HAP-1 (cell line): ENCODE measurements around the gene PANX3.
"Not testable (repeated sequence)": the region's sequence is repeated elsewhere in the genome, so short reads cannot be mapped to it uniquely, and the experiment has no call there.

Source experiments
- DNase-seq, 2 experiments: peaks; one replicate each; pipeline ENCODE4 v3.0.0-alpha.2; 2016 to 2020; ENCODE audit warnings: low spot score in 2 of 2
- H3K27me3 ChIP-seq: fragments of 250-450 bp; sonication (Bioruptor Pico); 2 replicates; pipeline ENCODE4 v1.5.1; 2020; ENCODE audit warnings: low read depth, mild to moderate bottlenecking, moderate library complexity
- H3K36me3 ChIP-seq: fragments of 250-450 bp; sonication (Bioruptor Pico); replicated peaks from 2 replicates; pipeline ENCODE4 v1.5.1; 2020; ENCODE audit warnings: mild to moderate bottlenecking
- H3K4me1 ChIP-seq: fragments of 250-450 bp; sonication (Bioruptor Pico); 2 replicates; pipeline ENCODE4 v1.5.1; 2020; ENCODE audit warnings: mild to moderate bottlenecking
- H3K4me3 ChIP-seq: fragments of 250-450 bp; sonication (Bioruptor Pico); 2 replicates; pipeline ENCODE4 v1.5.1; 2020; ENCODE audit warnings: mild to moderate bottlenecking, moderate library complexity
- H3K9me3 ChIP-seq: fragments of 250-450 bp; sonication (Bioruptor Pico); 2 replicates; pipeline ENCODE4 v1.5.1; 2020; ENCODE audit warnings: mild to moderate bottlenecking, moderate library complexity
- in situ Hi-C: fragments of 300-500 bp; cut with MboI; formaldehyde crosslinking; loops from 3 replicates; pipeline ENCODE4 v1.14.3; 2020; ENCODE audit warnings: low sequenced_read_pairs, inconsistent platforms, mixed read lengths

PANX3 gene

DNA sequence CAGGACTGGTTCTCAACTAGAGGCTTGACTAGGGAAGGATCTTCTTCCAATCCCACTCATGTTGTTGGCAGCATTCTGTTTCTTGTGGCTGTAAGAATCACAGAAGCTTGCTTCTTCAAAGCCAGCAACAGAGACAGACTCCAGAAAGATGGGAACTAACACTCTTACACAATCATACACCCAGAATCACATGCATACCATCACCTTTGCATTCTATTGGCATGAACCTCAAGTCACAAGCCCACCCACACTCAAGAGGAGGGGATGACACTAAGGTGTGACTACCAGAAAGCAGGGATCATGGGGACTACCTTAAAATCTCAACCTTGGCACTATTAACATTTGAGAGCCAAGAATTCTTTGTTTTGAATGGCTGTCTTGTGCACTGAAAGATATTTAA, 13.6 kb upstream of the PANX3 start:
- no peaks in the 10 kb centered on the region for H3K36me3 ChIP-seq
- in situ Hi-C loops: loop anchor here (25.0 kb wide), 2 partner anchors 185 to 510 kb away; partner anchors contain the start of gene OR8B4
- peaks cover 3% of the 10 kb centered on the region for H3K27me3 ChIP-seq
- H3K4me1 ChIP-seq: no peaks in the 10 kb centered on the region
- DNase-seq: no peak
- no peak overlapping the region for H3K4me3 ChIP-seq
- H3K9me3 ChIP-seq: no peaks in the 10 kb centered on the region

GRCh38 chr11:124600621-124601320, 10.5 kb upstream of the PANX3 start:
- Histone ChIP-seq H3K4me1 (no peaks in the 10 kb centered on the region), H3K36me3 (no peaks in the 10 kb centered on the region), H3K27me3 (no peaks in the 10 kb centered on the region; the same call in 1 of the 2 replicates), H3K4me3 (no peak overlapping the region), H3K9me3 (no peaks in the 10 kb centered on the region)
- in situ Hi-C loops: no loop called here
- no peak for DNase-seq

DNA sequence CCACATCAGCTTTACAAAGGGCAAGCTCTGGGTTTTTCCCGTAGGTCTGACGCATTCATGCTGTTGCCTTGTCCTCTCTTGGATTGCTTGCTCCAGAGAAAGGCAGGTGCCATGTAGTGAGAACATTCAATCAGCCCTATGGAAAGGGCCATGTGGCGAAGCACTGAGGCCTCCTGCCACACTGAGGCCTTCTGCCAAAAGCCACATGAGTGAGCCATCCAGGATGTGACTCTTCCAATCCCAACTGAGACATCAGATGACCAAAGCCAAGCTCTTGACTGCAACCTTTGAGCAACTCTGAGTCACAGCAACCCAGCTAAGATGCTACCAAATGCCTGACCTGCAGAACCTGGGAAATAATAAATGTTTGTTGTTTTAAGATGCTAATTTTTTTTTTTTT, 9.0 kb upstream of the PANX3 start:
- Histone ChIP-seq H3K27me3 (no peaks in the 10 kb centered on the region; the same call in 1 of the 2 replicates), H3K9me3 (no peaks in the 10 kb centered on the region), H3K36me3 (no peaks in the 10 kb centered on the region), H3K4me3 (no peak overlapping the region), H3K4me1 (no peaks in the 10 kb centered on the region)
- DNase-seq: no peak
- in situ Hi-C loops: no loop called here

DNA sequence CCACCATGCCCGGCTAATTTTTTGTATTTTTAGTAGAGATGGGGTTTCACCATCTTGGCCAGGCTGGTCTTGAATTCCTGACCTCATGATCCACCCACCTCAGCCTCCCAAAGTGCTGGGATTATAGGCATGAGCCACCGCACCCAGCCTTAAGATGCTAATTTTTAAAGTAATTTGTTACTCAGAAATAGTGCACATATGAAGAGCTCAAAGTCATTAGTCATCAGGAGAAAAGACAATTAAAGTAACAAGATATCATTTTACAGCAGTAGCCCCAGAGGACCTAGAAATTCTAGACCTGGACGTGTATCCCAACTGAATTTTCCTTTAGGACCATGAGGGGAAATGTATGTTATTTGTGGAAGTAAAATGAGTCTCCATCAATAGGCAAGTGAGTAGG, 8.5 kb upstream of the PANX3 start:
- H3K4me1 ChIP-seq, H3K27me3 ChIP-seq, H3K4me3 ChIP-seq, in situ Hi-C loops, H3K9me3 ChIP-seq, H3K36me3 ChIP-seq, DNase-seq: not testable (repeated sequence)

GRCh38 chr11:124605719-124606118, 5.5 kb upstream of the PANX3 start:
- H3K4me3 ChIP-seq: no peak overlapping the region
- no peaks in the 10 kb centered on the region for H3K9me3 ChIP-seq
- no peaks in the 10 kb centered on the region for H3K36me3 ChIP-seq
- no peaks in the 10 kb centered on the region for H3K4me1 ChIP-seq
- no peaks in the 10 kb centered on the region for H3K27me3 ChIP-seq
- in situ Hi-C loops: no loop called here
- no peak for DNase-seq

DNA sequence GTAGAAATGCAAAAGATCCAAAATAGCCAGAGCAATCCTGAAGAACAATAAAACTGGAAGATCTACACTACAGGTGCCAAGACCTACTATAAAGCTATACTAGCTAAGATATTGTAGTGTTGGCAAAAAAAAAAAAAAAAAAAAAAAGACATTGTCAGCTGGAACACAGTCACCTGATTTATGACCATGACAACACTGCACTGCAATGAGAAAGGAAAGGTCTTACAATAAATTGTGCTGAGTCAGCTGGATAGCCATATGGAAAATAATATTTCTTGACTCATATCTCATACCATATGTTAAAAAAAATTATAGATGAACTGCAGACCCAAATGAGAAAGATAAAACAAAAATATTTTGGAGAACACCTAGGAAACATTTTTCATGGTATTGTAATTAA, 3.1 kb upstream of the PANX3 start:
- Histone ChIP-seq H3K4me1 (no peaks in the 10 kb centered on the region), H3K36me3 (no peaks in the 10 kb centered on the region), H3K27me3 (no peaks in the 10 kb centered on the region), H3K9me3 (no peaks in the 10 kb centered on the region), H3K4me3 (no peak overlapping the region)
- in situ Hi-C loops: no loop called here
- DNase-seq: no peak

DNA sequence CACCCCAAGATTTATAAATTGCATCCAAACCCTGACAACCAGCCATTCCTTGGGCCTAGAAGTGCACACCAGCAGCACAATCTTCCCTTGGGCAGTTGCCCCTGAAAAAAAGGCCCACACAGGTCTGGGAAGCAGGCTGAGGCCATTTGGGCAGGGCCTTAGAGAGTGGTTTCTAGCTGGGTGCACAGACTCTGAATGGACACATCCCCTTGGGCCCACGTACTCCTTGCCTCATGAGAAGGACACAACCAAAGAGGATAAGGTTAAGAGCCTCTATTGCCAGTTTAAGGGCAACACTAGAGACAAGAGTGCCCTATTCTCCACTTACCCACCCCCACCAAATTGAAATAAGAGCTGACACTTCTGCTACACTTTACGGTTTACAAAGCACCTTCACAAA, 933 bp upstream of the PANX3 start:
- Histone ChIP-seq H3K27me3 (no peaks in the 10 kb centered on the region), H3K4me1 (no peaks in the 10 kb centered on the region), H3K36me3 (no peaks in the 10 kb centered on the region), H3K9me3 (no peaks in the 10 kb centered on the region), H3K4me3 (no peak overlapping the region)
- no peak for DNase-seq
- in situ Hi-C loops: no loop called here

- Histone ChIP-seq H3K4me3 (no peak overlapping the region), H3K27me3 (peaks cover 3% of the 10 kb centered on the region; the same call in 1 of the 2 replicates), H3K4me1 (no peaks in the 10 kb centered on the region), H3K9me3 (no peaks in the 10 kb centered on the region), H3K36me3 (no peaks in the 10 kb centered on the region)
- in situ Hi-C loops: no loop called here
- DNase-seq: no peak
Measured at GRCh38 chr11:124612045-124612444, 817 bp downstream of the PANX3 start.

GRCh38 chr11:124612567-124613246, 1.5 kb downstream of the PANX3 start:
- in situ Hi-C loops: no loop called here
- Histone ChIP-seq H3K36me3 (no peaks in the 10 kb centered on the region), H3K27me3 (peaks cover 3% of the 10 kb centered on the region; the same call in 1 of the 2 replicates), H3K9me3 (no peaks in the 10 kb centered on the region), H3K4me3 (no peak overlapping the region), H3K4me1 (no peaks in the 10 kb centered on the region)
- DNase-seq: no peak

DNA sequence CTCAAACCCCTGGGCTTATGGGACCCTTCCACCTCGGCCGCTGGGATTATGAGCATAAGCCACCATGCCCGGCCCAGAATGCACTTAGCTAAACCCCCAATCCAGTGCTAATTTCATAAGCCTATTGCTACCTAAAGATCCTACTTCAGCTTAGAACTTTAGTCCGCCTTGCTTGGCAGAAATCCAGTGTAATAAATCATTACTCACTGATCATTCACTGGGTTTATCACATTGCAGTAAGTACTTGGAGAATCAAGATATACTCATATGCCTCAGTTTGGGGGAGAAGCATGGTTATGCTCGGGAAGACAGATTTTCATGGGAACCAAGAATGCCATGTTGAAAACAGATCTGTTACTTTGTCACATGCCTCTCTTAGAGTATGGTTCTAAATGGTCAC, 7.6 kb downstream of the PANX3 start:
- Histone ChIP-seq H3K9me3 (no peaks in the 10 kb centered on the region), H3K4me1 (peaks cover under 1% of the 10 kb centered on the region; the same call in 1 of the 2 replicates), H3K27me3 (peaks cover 10% of the 10 kb centered on the region), H3K4me3 (no peak overlapping the region), H3K36me3 (peaks cover 4% of the 10 kb centered on the region; the same call in 1 of the 2 replicates)
- no peak for DNase-seq
- in situ Hi-C loops: no loop called here

- in situ Hi-C loops: no loop called here
- H3K4me1 ChIP-seq: peaks cover 3% of the 10 kb centered on the region; the same call in 1 of the 2 replicates
- no peaks in the 10 kb centered on the region for H3K9me3 ChIP-seq
- H3K27me3 ChIP-seq: peaks cover 8% of the 10 kb centered on the region; the same call in 1 of the 2 replicates
- H3K4me3 ChIP-seq: peak within 1 kb of the TSS; percentile 86
- peak; percentile 88 to 91 for DNase-seq
- peaks cover 31% of the 10 kb centered on the region for H3K36me3 ChIP-seq
Measured at GRCh38 chr11:124622531-124623451, 11.6 kb downstream of the PANX3 start, which contains the start of gene TBRG1. Gene TBRG1, plus strand, starts transcription at chr11:124622864. Its CDS starts 220 bp downstream, at chr11:124623084.

DNA sequence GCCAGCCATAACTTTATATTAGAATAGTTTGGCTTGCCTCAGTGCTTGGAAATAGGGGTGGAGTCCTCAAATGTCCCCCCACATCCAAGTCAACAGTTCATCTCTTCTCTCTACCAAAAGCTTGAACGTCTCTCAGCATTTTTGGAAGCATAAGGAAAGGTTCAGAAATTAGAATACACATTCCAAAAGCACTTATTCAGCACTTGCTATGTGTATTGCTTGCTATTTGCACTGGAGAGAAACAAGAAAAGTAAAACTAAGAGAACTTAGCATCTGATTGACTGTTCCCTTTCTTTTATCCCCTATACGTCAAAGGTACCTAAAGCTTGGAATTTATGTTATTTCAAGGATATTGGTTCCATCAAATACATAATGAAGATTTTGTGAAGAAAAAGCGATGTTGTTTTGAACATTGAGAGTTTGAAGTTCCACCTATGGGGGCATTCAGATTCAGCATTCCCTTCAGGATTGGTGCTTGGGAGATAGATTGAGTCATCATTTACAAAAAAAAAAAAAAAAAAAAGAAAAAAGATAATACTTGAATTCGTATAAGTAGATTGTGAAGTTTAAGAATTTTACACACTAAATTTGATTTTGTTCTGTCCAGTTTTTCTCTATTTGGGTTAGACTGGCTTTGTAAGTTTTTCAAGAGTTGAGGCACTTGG, 12.8 kb downstream of the PANX3 start:
- Histone ChIP-seq H3K36me3 (peaks cover 33% of the 10 kb centered on the region), H3K4me1 (peaks cover 3% of the 10 kb centered on the region; the same call in 1 of the 2 replicates), H3K27me3 (peaks cover 8% of the 10 kb centered on the region; the same call in 1 of the 2 replicates), H3K4me3 (peak overlapping the region; percentile 86), H3K9me3 (no peaks in the 10 kb centered on the region)
- in situ Hi-C loops: no loop called here
- no peak for DNase-seq
